Left ventricle myocardium inferior (tissue), 1 donor: ENCODE measurements around the gene KRT6C. TPM values are rescaled to one million over a fixed set of nuclear protein-coding genes. Genes with fewer than 3 reads are reported as not detected.
A peak's percentile ranks its signal among the peaks of the same experiment; 100 is the strongest.

Source experiments
- DNase-seq: peaks from one replicate; pipeline ENCODE4 v3.0.0-alpha.2; 2020
- H3K27ac ChIP-seq: fragments of 200-600 bp; replicated peaks from 2 replicates; pipeline ENCODE4 v1.8.0; 2021
- H3K27me3 ChIP-seq: fragments of 200-600 bp; 2 replicates; pipeline ENCODE4 v1.8.0; 2021; ENCODE audit warnings: low read depth
- H3K36me3 ChIP-seq: fragments of 200-600 bp; 2 replicates; pipeline ENCODE4 v1.8.0; 2021
- H3K4me1 ChIP-seq: fragments of 200-600 bp; 2 replicates; pipeline ENCODE4 v1.8.0; 2021
- H3K4me3 ChIP-seq: fragments of 200-600 bp; 2 replicates; pipeline ENCODE4 v1.8.0; 2021; ENCODE audit warnings: mild to moderate bottlenecking, moderate library complexity
- H3K9me3 ChIP-seq: fragments of 200-600 bp; replicated peaks from 2 replicates; pipeline ENCODE4 v1.8.0; 2021
- CTCF ChIP-seq: fragments of 200-600 bp; IDR thresholded peaks from 2 replicates; pipeline ENCODE4 v1.8.0; 2021; ENCODE audit warnings: antibody characterized with exemption, mild to moderate bottlenecking, borderline replicate concordance
- intact Hi-C: fragments of 100-400 bp; cut with micrococcal nuclease; formaldehyde crosslinking; loops from one replicate; pipeline ENCODE4 v1.11.0; 2022
- total RNA-seq: library from RNA; stranded (reverse); fragmentation: NEBNext Ultra II Directional; extraction: Animal tissue kit (Norgen Biotek cat#: 25700); gene quantifications from one replicate; pipeline ENCODE4 v1.2.1, GENCODE V29; 2021
- donor health status: DM: no; HTN: yes; CAD: no; lungs with severe emphysema.

Gene KRT6C
- total RNA-seq, 1 donor from 2014 or later: not detected

DNA sequence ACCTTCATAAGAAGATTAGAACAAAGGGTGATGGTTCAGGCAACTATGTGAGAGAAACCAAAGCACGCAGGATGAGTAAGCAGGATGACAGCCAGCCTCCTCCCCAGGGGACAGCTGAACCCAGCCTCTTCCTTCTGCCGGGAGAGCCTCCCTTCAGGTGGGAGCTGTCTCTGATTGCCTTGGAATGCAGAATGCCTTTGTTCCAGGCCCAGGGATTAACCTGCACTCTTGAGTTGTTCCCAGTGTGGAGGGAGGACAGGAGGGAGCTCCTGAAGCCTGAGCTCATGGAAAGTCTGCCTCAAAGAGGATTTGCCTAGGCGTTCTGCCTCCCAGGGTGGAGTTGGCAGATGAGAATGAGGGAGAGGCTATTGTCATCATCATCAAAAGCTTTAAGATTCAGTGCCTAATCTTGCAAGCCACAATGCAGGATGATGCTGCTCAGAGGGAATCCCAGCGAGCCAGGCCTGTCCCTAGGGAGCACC lies 23.0 kb upstream of the KRT6C start:
- TF ChIP-seq CTCF: no peak
- H3K4me3 ChIP-seq: no peak overlapping the region
- intact Hi-C loops: no loop called here
- H3K9me3 ChIP-seq: no peaks in the 10 kb centered on the region
- peaks cover 34% of the 10 kb centered on the region for H3K4me1 ChIP-seq
- peak overlapping the region; percentile 48 for H3K27ac ChIP-seq
- no peaks in the 10 kb centered on the region for H3K36me3 ChIP-seq
- DNase-seq: no peak
- H3K27me3 ChIP-seq: peaks cover 39% of the 10 kb centered on the region

DNA sequence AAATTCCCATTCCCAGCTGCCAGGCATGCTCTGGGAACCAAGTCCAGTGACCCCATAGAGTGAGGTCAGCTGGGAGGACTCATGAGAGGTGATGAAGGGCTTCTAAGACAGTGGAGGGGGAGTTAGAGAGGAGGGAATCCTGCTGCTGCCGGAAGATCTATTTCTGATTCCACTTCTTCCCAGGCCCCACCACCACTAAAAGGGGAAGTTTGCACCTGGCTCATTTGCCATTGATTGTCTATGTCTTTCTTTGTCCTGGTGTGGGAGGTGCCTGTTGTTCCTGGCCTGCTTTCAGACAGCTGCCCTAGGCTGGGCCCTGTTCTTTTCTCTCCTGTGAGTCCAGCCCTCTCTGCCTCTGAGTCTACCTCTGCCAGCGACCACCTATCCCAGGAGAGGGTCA lies 22.4 kb upstream of the KRT6C start:
- peaks cover 45% of the 10 kb centered on the region for H3K27me3 ChIP-seq
- H3K4me1 ChIP-seq: peaks cover 34% of the 10 kb centered on the region
- no peaks in the 10 kb centered on the region for H3K9me3 ChIP-seq
- H3K36me3 ChIP-seq: no peaks in the 10 kb centered on the region
- H3K4me3 ChIP-seq: no peak overlapping the region
- peak overlapping the region; percentile 48 for H3K27ac ChIP-seq
- no peak for TF ChIP-seq CTCF
- DNase-seq: no peak
- intact Hi-C loops: no loop called here

GRCh38 chr12:52495389-52495788 lies 21.8 kb upstream of the KRT6C start:
- Histone ChIP-seq H3K27me3 (peaks cover 50% of the 10 kb centered on the region), H3K9me3 (no peaks in the 10 kb centered on the region), H3K36me3 (no peaks in the 10 kb centered on the region), H3K4me3 (no peak overlapping the region), H3K27ac (peak overlapping the region; percentile 48), H3K4me1 (peaks cover 34% of the 10 kb centered on the region)
- intact Hi-C loops: no loop called here
- DNase-seq: no peak
- no peak for TF ChIP-seq CTCF

DNA sequence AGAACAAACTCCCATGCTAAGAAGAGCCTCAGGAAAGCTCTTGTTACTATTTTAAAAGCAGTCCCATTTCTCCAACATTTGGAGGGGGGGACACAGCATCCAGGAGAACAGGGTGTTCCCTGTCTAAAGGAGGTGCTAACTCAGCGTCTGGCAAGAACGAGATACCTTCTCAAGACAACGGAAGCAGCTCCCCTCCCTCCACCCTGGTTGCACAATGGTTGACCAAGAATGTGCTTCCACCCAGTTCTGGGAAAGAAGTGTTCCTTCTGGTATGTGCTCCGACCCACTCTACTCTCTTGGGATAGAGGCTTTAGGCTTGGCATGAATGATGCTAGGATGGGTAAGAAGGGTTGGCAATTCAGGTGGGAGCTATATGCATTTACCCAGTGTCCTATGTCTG lies 20.9 kb upstream of the KRT6C start:
- peak overlapping the region; percentile 48 for H3K27ac ChIP-seq
- intact Hi-C loops: no loop called here
- DNase-seq: peak; percentile 28
- no peaks in the 10 kb centered on the region for H3K9me3 ChIP-seq
- H3K36me3 ChIP-seq: no peaks in the 10 kb centered on the region
- H3K4me1 ChIP-seq: peaks cover 34% of the 10 kb centered on the region
- H3K4me3 ChIP-seq: no peak overlapping the region
- peaks cover 49% of the 10 kb centered on the region for H3K27me3 ChIP-seq
- TF ChIP-seq CTCF: no peak

- H3K4me3 ChIP-seq: no peak overlapping the region
- H3K9me3 ChIP-seq: no peaks in the 10 kb centered on the region
- DNase-seq: no peak
- intact Hi-C loops: no loop called here
- H3K27me3 ChIP-seq: peaks cover 49% of the 10 kb centered on the region
- peaks cover 34% of the 10 kb centered on the region for H3K4me1 ChIP-seq
- H3K36me3 ChIP-seq: no peaks in the 10 kb centered on the region
- no peak for TF ChIP-seq CTCF
- H3K27ac ChIP-seq: peak overlapping the region; percentile 25
Measured at GRCh38 chr12:52494100-52494499, 20.5 kb upstream of the KRT6C start.
